IPS-20b (cell line): ENCODE measurements around the gene SLC46A1.

Source experiments
- H3K27ac ChIP-seq: one replicate; pipeline ENCODE4 v1.5.1; 2013; ENCODE audit warnings: low read length
- H3K27me3 ChIP-seq: 2 replicates; pipeline ENCODE4 v1.6.1; 2013; ENCODE audit warnings: mild to moderate bottlenecking, low read length, inconsistent platforms; ENCODE audit not compliant: insufficient read depth
- H3K36me3 ChIP-seq: 2 replicates; pipeline ENCODE4 v1.6.1; 2013; ENCODE audit warnings: low read depth, mild to moderate bottlenecking, inconsistent platforms, low read length, moderate library complexity; ENCODE audit not compliant: insufficient read depth
- H3K4me1 ChIP-seq: 2 replicates; pipeline ENCODE4 v1.6.1; 2013; ENCODE audit warnings: mild to moderate bottlenecking, control low read depth, inconsistent platforms, low read length, moderate library complexity; ENCODE audit not compliant: insufficient read depth
- H3K4me3 ChIP-seq: 2 replicates; pipeline ENCODE4 v1.5.1; 2013; ENCODE audit warnings: mild to moderate bottlenecking, low read length, inconsistent platforms
- H3K9ac ChIP-seq: 2 replicates; pipeline ENCODE4 v1.6.1; 2013; ENCODE audit warnings: low read depth, mild to moderate bottlenecking, inconsistent platforms, low read length, moderate library complexity
- H3K9me3 ChIP-seq: 2 replicates; pipeline ENCODE4 v1.6.1; 2013; ENCODE audit warnings: mild to moderate bottlenecking, low read depth, low read length, inconsistent platforms; ENCODE audit not compliant: insufficient read depth

SLC46A1 gene

GRCh38 chr17:28421787-28422305, 15.8 kb upstream of the SLC46A1 start:
- no peak overlapping the region for H3K9ac ChIP-seq
- no peaks in the 10 kb centered on the region for H3K4me1 ChIP-seq
- no peaks in the 10 kb centered on the region for H3K9me3 ChIP-seq
- H3K36me3 ChIP-seq, result no peaks in the 10 kb centered on the region
- H3K27me3 ChIP-seq, result peaks cover 9% of the 10 kb centered on the region
- H3K27ac ChIP-seq, result no peak overlapping the region
- H3K4me3 ChIP-seq, result no peak overlapping the region

- Histone ChIP-seq H3K27ac (no peak overlapping the region), H3K27me3 (peaks cover 33% of the 10 kb centered on the region), H3K4me1 (peaks cover 8% of the 10 kb centered on the region; the same call in 1 of the 2 replicates), H3K9me3 (no peaks in the 10 kb centered on the region), H3K36me3 (no peaks in the 10 kb centered on the region), H3K4me3 (no peak overlapping the region), H3K9ac (no peak overlapping the region)
Measured at GRCh38 chr17:28416703-28417311, 10.8 kb upstream of the SLC46A1 start.

- Histone ChIP-seq H3K9me3 (no peaks in the 10 kb centered on the region), H3K27me3 (peaks cover 33% of the 10 kb centered on the region), H3K36me3 (no peaks in the 10 kb centered on the region), H3K4me1 (peaks cover 10% of the 10 kb centered on the region; the same call in 1 of the 2 replicates), H3K27ac (no peak overlapping the region), H3K4me3 (no peak overlapping the region), H3K9ac (no peak overlapping the region)
Measured at GRCh38 chr17:28415886-28416285, 9.9 kb upstream of the SLC46A1 start.

GRCh38 chr17:28413804-28414203, 7.8 kb upstream of the SLC46A1 start:
- no peak overlapping the region for H3K9ac ChIP-seq
- H3K4me3 ChIP-seq, result no peak overlapping the region
- H3K27me3 ChIP-seq, result peaks cover 33% of the 10 kb centered on the region
- no peaks in the 10 kb centered on the region for H3K9me3 ChIP-seq
- peaks cover 11% of the 10 kb centered on the region for H3K4me1 ChIP-seq
- no peaks in the 10 kb centered on the region for H3K36me3 ChIP-seq
- H3K27ac ChIP-seq, result no peak overlapping the region

GRCh38 chr17:28412099-28412498, 6.1 kb upstream of the SLC46A1 start:
- Histone ChIP-seq H3K27ac (no peak overlapping the region), H3K4me3 (peak overlapping the region; percentile 1; the same call in 1 of the 2 replicates), H3K4me1 (peaks cover 26% of the 10 kb centered on the region), H3K9ac (no peak overlapping the region), H3K27me3 (peaks cover 26% of the 10 kb centered on the region), H3K36me3 (no peaks in the 10 kb centered on the region), H3K9me3 (no peaks in the 10 kb centered on the region)

GRCh38 chr17:28407974-28408306, 1.9 kb upstream of the SLC46A1 start:
- H3K4me1 ChIP-seq, result peaks cover 46% of the 10 kb centered on the region

GRCh38 chr17:28407130-28407973, 1.3 kb upstream of the SLC46A1 start:
- H3K27ac ChIP-seq, result peak overlapping the region; percentile 9
- peak overlapping the region; percentile 22; the same call in 1 of the 2 replicates for H3K4me3 ChIP-seq
- no peaks in the 10 kb centered on the region for H3K9me3 ChIP-seq
- no peaks in the 10 kb centered on the region for H3K36me3 ChIP-seq
- peaks cover 38% of the 10 kb centered on the region for H3K27me3 ChIP-seq
- peaks cover 50% of the 10 kb centered on the region for H3K4me1 ChIP-seq
- peak overlapping the region; percentile 4; the same call in 1 of the 2 replicates for H3K9ac ChIP-seq

More at GRCh38 chr17:28407974-28408306, 1.9 kb upstream of the SLC46A1 start:
- peak overlapping the region; percentile 9 for H3K27ac ChIP-seq
- no peaks in the 10 kb centered on the region for H3K36me3 ChIP-seq
- H3K9ac ChIP-seq, result peak overlapping the region; percentile 46; the same call in 1 of the 2 replicates
- H3K27me3 ChIP-seq, result peaks cover 34% of the 10 kb centered on the region
- H3K9me3 ChIP-seq, result no peaks in the 10 kb centered on the region
- peak overlapping the region; percentile 22; the same call in 1 of the 2 replicates for H3K4me3 ChIP-seq

GRCh38 chr17:28406473-28406814, 432 bp upstream of the SLC46A1 start:
- H3K27ac ChIP-seq, result no peak overlapping the region
- H3K9me3 ChIP-seq, result no peaks in the 10 kb centered on the region
- peak overlapping the region; percentile 55 for H3K4me3 ChIP-seq
- H3K27me3 ChIP-seq, result peaks cover 47% of the 10 kb centered on the region
- peak overlapping the region; percentile 70; the same call in 1 of the 2 replicates for H3K9ac ChIP-seq
- no peaks in the 10 kb centered on the region for H3K36me3 ChIP-seq
- peaks cover 51% of the 10 kb centered on the region for H3K4me1 ChIP-seq

- Histone ChIP-seq H3K9ac (peak overlapping the region; percentile 70; the same call in 1 of the 2 replicates), H3K4me1 (peaks cover 51% of the 10 kb centered on the region), H3K4me3 (peak overlapping the region; percentile 55), H3K36me3 (no peaks in the 10 kb centered on the region), H3K27me3 (peaks cover 61% of the 10 kb centered on the region), H3K27ac (no peak overlapping the region), H3K9me3 (no peaks in the 10 kb centered on the region)
Measured at GRCh38 chr17:28404812-28405570, 1.0 kb downstream of the SLC46A1 start.

- Histone ChIP-seq H3K27ac (no peak overlapping the region), H3K9ac (no peak overlapping the region), H3K4me1 (peaks cover 51% of the 10 kb centered on the region), H3K36me3 (0 out of 2 replicates have a peak, but pooled peaks cover under 1% of the 10 kb centered on the region), H3K4me3 (no peak overlapping the region), H3K27me3 (peaks cover 61% of the 10 kb centered on the region), H3K9me3 (no peaks in the 10 kb centered on the region)
Measured at GRCh38 chr17:28404461-28404811, 1.6 kb downstream of the SLC46A1 start.

GRCh38 chr17:28404007-28404406, 2.0 kb downstream of the SLC46A1 start:
- Histone ChIP-seq H3K9me3 (no peaks in the 10 kb centered on the region), H3K4me1 (peaks cover 51% of the 10 kb centered on the region), H3K4me3 (no peak overlapping the region), H3K9ac (no peak overlapping the region), H3K36me3 (0 out of 2 replicates have a peak, but pooled peaks cover 5% of the 10 kb centered on the region), H3K27ac (no peak overlapping the region), H3K27me3 (peaks cover 61% of the 10 kb centered on the region)
